HG03354 (cell line): ENCODE data around the gene RECQL5.

ENCODE experiments used
- ATAC-seq: cut with Tn5 transposase; IDR thresholded peaks from one replicate; pipeline ENCODE4 v1.9.1; 2021; ENCODE audit warnings: mild to moderate bottlenecking; ENCODE audit not compliant: unreplicated experiment, poor library complexity, severe bottlenecking

The RECQL5 gene

GRCh38 chr17:75622771-75623273 is 44.1 kb downstream of the RECQL5 start:
- no peak for ATAC-seq

GRCh38 chr17:75622076-75622475 is 44.9 kb downstream of the RECQL5 start:
- ATAC-seq, result no peak

DNA sequence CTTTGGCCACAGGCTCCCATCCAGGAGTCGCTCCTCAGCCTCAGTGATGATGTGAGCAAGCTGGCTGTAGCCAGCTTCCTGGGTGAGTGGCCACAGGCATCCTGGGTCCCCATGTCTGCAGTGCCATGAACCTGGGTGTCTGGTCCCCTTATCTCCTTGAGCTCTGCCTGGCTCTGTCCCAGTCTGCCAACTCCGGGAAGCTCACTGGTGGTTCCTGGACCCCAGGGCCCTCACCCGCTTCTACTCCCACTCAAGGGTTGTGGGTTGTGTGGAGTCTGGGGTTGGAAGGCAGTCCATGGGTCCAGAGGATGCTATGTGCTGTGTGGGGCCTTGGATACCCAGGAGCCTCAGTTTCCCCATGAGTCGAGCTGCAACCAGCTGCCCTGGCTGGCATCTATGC is 45.5 kb downstream of the RECQL5 start:
- no peak for ATAC-seq

DNA sequence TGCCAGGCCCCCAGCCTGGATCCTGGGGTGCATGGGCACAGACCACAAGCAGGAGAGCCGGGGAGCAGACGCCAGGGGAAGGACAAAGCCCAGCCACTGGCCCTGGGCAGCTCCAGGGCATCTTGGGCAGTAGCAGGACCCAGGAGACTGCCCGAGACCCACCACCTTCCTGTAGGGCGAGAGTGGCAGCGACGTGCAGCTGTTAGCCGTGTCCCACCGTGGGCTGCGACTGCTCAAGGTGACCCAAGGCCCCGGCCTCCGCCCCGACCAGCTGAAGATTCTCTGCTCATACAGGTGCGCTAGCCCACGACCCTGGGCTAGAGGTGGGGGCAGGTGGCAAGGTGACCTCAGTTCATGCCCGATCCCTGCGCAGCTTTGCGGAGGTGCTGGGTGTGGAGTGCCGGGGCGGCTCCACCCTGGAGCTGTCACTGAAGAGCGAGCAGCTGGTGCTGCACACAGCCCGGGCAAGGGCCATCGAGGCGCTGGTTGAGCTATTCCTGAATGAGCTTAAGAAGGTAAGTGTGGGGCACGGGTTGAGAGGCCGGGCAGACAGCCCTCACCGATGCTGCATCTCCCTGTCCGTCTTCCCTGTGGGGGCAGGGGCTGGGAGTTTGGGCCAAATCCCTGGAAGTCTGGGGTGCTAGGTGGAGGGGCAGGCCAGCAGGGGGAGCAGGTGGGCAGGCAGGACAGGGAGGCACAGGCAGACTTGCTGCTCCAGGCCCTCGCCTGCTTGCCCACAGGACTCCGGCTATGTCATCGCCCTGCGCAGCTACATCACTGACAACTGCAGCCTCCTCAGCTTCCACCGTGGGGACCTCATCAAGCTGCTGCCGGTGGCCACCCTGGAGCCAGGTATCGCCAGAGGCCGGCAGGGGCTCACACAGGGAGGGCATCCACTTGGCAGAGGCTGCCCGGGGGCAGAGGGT is 47.2 kb downstream of the RECQL5 start:
- ATAC-seq, result no peak

DNA sequence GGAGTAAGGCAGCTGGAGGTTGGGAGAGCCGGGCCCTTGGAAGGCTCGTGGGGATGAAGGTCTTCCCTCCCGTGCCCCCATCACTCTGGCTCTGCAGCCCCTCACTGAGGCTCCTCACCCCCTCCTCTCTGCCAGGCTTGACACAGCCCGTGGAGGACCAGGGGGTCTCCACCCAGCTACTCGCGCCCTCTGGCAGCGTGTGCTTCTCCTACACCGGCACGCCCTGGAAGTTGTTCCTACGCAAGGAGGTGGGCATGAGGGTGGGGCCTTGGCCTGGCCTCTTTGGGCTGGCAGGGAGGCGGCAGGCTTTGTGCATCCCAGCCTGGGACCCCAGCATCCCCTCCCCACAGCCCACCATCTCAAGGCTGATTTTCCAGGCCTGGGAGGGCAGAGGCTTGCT is 49.3 kb downstream of the RECQL5 start:
- no peak for ATAC-seq

DNA sequence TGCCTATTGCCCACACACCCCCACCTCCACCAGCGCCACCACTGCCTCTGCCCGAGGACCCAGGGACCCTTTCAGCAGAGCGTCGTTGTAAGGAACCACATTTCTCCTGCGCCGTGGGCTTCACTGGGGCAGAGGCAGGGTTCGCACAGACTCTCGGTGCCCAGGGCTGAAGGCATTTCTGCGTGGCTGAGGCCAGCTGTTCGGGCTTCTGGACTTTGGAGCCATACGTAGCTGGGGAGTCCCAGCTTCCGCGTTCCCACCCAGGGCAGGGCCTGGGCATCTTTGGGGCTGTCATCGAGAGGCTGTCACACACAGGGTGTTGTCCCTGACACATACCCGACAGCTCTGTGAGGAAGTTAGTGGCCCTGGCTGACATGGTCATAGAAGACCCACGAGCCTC is 49.7 kb downstream of the RECQL5 start:
- ATAC-seq, result no peak

DNA sequence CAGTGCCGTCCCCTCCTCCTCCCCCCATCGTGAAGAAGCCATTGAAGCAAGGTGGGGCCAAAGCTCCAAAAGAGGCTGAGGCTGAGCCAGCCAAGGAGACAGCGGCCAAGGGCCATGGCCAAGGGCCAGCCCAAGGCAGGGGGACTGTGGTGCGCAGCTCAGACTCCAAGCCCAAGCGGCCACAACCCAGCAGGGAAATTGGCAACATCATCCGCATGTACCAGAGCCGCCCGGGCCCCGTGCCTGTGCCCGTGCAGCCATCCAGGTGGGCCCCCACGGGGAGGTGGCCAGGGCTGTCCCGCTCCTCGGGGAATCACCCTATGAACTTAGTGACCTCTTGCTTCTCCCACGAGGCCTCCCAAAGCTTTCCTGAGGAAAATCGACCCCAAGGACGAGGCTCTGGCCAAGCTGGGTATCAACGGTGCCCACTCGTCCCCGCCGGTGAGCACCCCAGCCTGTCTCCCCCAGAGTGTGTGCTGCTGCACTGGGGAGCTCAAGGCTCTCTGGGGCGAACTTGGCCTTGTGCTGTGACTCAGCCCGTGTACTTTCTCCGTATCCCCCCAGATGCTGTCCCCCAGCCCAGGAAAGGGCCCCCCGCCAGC is 50.3 kb downstream of the RECQL5 start:
- ATAC-seq, result no peak

DNA sequence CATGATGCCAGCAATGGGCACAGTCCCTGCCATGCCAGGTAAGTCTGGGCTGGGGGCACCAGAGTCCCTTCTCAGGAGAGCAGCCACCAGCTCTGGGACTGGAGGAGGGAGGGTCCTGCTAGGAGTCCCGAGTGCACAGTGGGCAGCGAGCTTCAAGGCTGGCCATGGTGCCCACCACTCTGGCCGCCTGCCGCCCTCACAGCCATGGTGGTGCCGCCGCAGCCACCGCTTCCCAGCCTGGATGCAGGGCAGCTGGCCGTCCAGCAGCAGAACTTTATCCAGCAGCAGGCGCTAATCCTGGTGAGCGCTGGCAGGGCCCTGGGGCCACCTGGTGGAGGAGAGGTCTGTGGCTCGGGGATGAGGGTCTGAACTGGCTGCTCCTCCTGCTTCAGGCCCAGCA is 51.7 kb downstream of the RECQL5 start:
- ATAC-seq, result no peak

GRCh38 chr17:75614556-75615270 is 52.2 kb downstream of the RECQL5 start:
- no peak for ATAC-seq

DNA sequence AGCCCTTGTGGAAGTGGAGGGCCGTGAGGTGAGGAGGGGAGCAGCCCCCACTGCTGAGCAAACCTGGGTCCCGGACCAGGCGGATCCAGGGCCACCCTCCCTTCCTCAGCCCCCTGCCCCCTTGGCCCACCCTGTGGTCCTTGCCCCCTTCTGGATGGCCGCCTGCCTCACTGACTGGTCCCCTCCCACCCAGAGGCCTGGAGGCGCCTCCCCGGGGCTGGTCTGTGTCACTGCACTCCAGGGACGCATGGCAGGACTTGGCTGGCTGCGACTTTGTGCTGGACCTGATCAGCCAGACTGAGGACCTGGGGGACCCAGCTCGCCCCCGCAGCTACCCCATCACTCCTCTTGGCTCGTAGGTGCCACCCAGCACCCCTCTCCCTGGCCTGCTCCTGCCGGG is 52.9 kb downstream of the RECQL5 start:
- no peak for ATAC-seq

DNA sequence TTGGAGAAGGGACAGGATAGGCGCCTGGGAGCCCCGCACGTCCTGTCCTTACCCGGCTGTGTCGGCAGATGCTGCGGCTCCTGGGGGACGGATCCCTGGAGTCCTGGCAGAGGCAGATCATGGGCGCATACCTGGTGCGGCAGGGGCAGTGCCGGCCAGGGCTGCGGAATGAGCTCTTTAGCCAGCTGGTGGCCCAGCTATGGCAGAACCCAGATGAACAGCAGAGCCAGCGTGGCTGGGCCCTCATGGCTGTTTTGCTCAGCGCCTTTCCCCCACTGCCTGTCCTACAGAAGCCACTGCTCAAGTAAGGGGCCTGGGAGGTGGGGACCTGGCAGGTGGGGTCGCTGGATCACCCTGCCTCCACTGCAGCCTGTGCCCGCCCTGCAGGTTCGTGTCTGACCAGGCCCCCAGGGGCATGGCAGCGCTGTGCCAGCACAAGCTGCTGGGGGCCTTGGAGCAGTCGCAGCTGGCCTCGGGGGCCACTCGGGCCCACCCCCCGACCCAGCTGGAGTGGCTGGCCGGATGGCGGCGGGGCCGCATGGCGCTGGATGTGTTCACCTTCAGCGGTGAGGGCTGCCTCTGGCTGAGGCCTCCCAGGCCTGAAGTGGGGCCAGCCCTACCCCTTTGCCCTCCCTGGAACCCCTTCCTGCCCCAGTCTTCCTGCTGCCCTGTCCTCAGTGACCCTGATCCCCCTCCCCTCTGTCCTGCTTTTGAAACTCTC is 53.9 kb downstream of the RECQL5 start:
- no peak for ATAC-seq

GRCh38 chr17:75611851-75612429 is 55.0 kb downstream of the RECQL5 start:
- ATAC-seq, result no peak

GRCh38 chr17:75610103-75610984 is 56.6 kb downstream of the RECQL5 start:
- no peak for ATAC-seq

DNA sequence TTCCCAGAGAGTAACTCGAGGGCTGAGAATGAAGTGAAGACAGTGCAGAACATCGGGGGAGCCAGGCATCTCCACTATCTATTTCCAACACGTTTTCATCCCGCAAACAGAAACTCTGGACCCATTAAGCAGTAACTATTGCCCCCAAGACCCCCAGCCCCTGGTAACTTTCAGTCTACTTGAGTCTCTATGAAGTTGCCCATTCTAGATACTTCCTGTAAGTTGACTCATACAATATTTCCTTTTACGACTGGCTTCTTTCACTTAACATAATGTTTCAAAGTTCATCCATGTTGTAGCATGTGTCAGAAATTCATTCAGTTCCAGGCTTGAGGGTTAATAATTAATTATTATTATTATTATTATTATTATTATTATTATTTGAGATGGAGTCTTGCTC is 59.9 kb downstream of the RECQL5 start:
- ATAC-seq, result no peak

DNA sequence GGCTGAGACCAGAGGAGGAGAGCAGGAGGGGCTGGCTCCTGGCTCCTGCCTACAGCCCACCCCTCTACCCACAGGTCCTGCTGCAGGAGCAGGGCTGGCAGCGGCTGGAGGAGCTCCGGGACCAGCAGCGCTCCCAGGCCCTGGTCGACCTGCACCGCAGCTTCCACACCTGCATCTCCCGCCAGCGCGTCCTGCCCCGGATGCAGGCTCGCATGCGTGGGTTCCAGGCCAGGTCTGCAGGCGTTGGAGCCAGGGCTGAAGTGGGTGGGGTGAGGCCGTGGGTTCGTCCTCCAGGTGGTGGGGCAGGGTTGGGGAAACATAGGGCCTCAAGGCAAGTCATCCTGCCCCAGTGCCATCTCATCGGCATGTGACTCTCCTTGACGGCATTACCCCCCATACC is 61.2 kb downstream of the RECQL5 start:
- no peak for ATAC-seq

DNA sequence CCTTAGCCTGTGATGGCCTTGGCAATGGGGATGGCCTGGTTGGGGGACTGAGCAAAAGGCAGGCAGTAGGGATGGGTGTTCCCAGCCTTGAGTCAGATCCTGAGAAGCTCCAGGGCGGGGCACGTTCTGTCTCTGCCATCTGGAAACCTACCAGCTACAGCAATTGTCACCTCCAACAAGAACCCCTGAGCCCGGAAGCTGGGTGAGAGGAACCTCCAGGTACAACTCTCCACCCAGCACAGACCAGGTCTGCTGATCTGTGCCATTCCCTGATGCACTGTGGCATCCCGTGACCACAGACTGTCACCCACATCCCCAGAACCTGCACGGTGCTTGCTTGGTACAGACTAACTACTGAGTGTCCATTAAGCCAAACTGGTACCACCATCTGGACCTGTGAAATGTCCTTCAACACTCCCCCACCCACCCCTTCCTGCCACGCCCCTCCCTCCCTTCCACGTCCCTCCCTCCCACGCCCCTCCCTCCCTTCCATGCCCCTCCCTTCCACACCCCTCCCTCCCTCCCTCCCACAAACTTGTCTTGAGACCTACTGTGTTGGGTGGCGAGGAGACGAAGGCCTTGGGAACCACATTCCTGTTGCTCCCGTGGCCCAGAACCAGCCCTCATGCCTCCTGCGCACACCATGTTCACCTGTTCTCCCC is 62.8 kb downstream of the RECQL5 start:
- no peak for ATAC-seq

DNA sequence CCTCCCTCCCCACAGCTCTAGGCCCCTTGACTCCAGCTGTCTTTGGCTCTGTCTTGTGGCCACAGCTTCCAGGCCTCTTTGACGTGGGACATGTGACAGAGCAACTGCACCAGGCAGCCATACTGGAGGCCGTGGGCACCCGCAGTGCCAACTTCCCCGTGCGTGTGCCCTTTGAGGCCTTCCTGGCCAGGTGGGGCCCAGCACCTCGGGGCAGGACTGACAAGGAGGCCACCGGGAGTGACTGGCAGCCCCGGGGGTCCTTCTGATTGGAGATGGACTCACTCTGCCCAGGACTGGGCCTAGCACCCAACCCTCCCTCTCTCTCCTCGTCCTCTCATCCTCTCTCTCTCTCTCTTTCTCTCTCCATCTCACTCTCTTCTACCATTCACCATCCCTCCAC is 63.8 kb downstream of the RECQL5 start:
- ATAC-seq, result no peak

- no peak for ATAC-seq
Observed at GRCh38 chr17:75602644-75603043, 64.3 kb downstream of the RECQL5 start.
